GM12873 (cell line): ENCODE measurements around the gene CDH18.

ENCODE experiments used
- TF ChIP-seq, protein P1 (sequence below): IDR thresholded peaks from 2 replicates; pipeline ENCODE4 v1.5.1; 2012; ENCODE audit warnings: low read depth, mild to moderate bottlenecking, moderate library complexity, low read length, control low read depth; ENCODE audit not compliant: insufficient read depth; ENCODE audit errors: missing control alignments

Gene CDH18

DNA sequence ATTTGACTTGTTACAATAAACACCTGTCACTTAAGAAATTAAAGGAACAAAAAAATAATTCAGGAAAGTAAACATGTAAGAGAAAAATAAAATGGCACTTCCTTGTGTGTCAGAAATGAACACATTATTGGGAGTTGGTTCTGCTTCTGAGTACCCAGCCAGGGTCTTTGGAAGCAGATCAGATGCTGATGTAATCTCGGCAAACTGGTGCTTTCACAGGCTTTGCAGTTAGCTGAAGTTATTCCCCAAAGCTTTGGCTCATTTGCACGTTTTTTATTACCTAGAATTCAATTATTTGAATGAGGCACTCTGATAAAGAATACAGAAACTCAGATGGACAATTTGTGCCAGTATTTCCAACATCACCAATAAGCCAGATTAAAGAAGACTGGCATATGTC is 10.9 kb downstream of the CDH18 start:
- TF ChIP-seq, protein P1, sequence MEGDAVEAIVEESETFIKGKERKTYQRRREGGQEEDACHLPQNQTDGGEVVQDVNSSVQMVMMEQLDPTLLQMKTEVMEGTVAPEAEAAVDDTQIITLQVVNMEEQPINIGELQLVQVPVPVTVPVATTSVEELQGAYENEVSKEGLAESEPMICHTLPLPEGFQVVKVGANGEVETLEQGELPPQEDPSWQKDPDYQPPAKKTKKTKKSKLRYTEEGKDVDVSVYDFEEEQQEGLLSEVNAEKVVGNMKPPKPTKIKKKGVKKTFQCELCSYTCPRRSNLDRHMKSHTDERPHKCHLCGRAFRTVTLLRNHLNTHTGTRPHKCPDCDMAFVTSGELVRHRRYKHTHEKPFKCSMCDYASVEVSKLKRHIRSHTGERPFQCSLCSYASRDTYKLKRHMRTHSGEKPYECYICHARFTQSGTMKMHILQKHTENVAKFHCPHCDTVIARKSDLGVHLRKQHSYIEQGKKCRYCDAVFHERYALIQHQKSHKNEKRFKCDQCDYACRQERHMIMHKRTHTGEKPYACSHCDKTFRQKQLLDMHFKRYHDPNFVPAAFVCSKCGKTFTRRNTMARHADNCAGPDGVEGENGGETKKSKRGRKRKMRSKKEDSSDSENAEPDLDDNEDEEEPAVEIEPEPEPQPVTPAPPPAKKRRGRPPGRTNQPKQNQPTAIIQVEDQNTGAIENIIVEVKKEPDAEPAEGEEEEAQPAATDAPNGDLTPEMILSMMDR, result no peak

DNA sequence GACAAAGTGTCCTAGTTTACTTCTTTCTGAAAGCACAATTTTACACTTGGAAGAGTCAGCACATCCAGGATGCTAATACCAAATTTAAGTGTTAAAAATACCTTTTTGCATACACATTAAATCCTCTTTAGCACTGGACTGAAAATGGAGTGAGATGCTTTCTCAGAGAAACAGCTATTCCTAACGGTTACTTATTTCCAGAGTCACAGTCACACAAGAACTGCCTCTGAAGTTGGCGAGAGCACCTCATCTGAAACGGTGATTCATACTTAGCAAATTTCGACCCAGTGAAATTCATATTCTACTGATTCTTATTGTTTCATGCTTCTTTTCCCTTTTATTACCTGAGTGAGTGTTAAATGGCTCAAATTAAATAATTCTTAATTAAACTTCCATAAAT is 12.2 kb downstream of the CDH18 start:
- TF ChIP-seq, protein P1, result no peak

DNA sequence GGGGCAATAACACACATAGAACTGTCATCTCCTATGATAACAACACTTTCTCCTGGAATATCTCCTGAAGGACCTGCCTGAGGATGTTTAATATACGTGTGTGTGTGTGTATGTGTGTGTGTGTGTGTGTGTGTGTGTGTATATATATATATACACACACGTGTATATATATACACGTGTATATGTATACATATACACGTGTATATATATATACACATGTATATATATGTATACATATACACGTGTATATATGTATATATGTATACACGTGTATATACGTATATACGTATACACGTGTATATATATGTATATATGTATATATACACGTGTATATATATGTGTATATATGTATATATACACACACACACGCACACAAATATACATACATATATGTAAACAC is 27.5 kb downstream of the CDH18 start:
- TF ChIP-seq, protein P1, result no peak

DNA sequence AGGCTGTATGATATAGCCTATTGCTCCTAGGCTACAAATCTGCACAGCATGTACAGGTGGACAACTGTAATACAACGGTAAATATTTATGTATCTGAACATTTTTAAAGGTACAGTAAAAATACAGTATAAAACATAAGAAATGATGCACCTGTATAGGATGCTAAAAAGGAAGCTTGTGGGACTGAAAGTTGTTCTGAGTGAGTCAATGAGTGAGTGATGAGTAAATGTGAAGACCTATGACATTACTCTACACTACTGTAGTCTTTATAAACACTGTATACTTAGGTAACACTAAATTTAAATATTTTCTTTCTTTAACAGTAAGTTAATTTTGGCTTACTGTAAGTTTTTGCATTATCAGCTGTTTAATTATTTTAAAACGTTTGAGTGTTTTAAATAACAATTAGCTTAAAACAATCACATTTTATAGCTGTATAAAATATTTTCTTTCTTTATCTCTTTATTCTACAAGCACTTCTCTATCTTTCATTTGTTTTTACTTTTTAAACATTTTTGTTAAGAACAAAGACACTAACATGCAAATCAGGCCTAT is 28.1 kb downstream of the CDH18 start:
- TF ChIP-seq, protein P1, result no peak

DNA sequence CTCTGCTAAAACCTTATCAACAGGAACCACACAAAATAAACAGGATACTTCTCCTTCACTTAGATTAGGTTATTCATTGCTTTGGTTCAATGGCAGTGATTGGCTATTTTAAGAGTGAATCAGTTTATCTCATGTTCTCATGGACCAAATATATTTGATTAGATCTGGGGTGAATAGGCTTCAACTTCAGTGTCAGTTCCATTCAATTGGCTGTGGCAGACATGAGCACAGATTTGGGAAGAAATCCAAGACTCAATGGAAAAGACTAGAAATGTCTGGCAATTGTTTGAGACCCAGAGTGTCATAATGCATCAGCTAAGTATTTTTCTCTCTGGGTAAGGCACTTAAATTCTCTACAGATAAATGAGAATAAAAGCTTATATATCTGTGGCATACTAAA is 37.1 kb downstream of the CDH18 start:
- TF ChIP-seq, protein P1, result no peak

DNA sequence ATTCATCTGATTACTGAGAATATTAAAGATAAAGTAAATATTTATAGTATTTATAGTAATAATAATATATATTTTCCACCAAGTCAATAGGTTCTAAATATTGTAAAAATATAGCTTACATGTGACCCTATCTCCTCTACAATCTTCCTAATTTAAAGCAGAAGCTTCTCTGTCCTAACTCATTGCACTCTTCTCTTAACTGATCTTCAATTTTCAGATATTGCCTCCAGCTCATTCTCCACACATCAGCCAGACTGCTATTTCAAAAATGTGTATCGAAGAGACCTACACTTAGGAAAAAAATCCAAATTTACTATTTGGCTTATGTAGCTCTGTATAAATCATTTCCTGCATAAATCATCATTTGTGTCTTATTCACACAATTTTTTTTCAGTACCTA is 47.8 kb downstream of the CDH18 start:
- TF ChIP-seq, protein P1, result no peak

DNA sequence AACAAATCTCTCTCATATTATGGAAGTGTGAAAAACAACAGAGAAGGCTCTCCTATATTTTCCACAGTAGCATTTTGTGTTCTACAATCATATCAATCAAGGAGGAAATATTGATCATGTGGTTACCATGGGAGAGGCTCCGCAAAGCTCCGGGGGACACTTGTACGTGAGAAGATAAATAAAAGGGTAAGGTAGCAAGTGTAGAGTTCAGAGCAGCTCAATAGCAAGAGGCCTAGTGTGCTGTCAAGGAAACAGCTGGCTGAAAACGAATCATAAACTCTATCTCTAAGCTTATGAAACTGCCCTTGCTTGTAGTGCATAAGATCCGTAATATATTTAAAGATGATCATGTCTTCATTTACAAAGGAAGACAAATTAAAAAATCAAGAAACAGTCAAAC is 57.5 kb downstream of the CDH18 start:
- TF ChIP-seq, protein P1, result no peak
